Endothelial cell of umbilical vein (primary cell): ENCODE measurements around the gene TREX2. TPM values are rescaled to one million over a fixed set of nuclear protein-coding genes. Genes with fewer than 3 reads are reported as not detected.

ENCODE experiments used
- BruUV-seq: library from RNA; stranded (reverse); fragments of 400-500 nt; replicated peaks from 2 replicates; lab custom pipeline; 2021; lab: Mats Ljungman, UMichigan
- CTCF ChIA-PET: fragments of 300-600, 350-600 bp; sonication (Branson Sonifier 250); formaldehyde crosslinking; loops from one replicate; lab custom pipeline; 2021; ENCODE audit warnings: antibody characterized with exemption, inconsistent platforms; lab: Charles Lee
- POLR2A ChIA-PET: fragments of 300-600, 350-600 bp; sonication (Branson Sonifier 250); formaldehyde crosslinking; loops from one replicate; lab custom pipeline; 2021; ENCODE audit warnings: antibody characterized with exemption, inconsistent platforms; lab: Charles Lee
- DNase-seq: peaks from one replicate; pipeline ENCODE4 v3.0.0-alpha.2; 2011; ENCODE audit warnings: low read depth, low spot score
- FAIRE-seq: peaks from 2 replicates; lab custom pipeline; 2011; peaks lifted over from hg19 to GRCh38; lab: Jason Lieb, UNC
- H2AFZ ChIP-seq: 2 replicates; pipeline ENCODE4 v1.6.0; 2012; ENCODE audit warnings: low read depth, low read length, control low read depth, inconsistent platforms
- H3K27ac ChIP-seq: 2 replicates; pipeline ENCODE4 v1.5.1; 2011; ENCODE audit warnings: low read depth, mild to moderate bottlenecking, control low read depth, low read length, moderate library complexity; ENCODE audit not compliant: insufficient read depth
- H3K27me3 ChIP-seq, 2 experiments: 2 replicates each; pipeline versions ENCODE4 v1.6.0 to v1.6.1; 2011; ENCODE audit warnings: low read length in 2 of 2, mixed read lengths in 1 of 2; ENCODE audit not compliant: control insufficient read depth in 2 of 2, insufficient read depth in 2 of 2
- H3K36me3 ChIP-seq, 2 experiments: 2 replicates in 1 of 2; 3 replicates in 1 of 2; pipeline ENCODE4 v1.5.1; 2011; ENCODE audit warnings: low read length in 2 of 2, mild to moderate bottlenecking in 1 of 2, moderate library complexity in 1 of 2; ENCODE audit not compliant: control insufficient read depth in 2 of 2, insufficient read depth in 2 of 2; ENCODE audit errors: extremely low read depth in 1 of 2
- H3K4me1 ChIP-seq: 3 replicates; pipeline ENCODE4 v1.5.1; 2011; ENCODE audit warnings: mild to moderate bottlenecking, low read length; ENCODE audit not compliant: control insufficient read depth, insufficient read depth; ENCODE audit errors: extremely low read depth
- H3K4me2 ChIP-seq: 2 replicates; pipeline ENCODE4 v1.6.1; 2011; ENCODE audit warnings: low read length, control low read depth, mixed read lengths; ENCODE audit not compliant: insufficient read depth
- H3K4me3 ChIP-seq, 3 experiments: fragments of 200-600 bp in 1 of 3; sonication (generic), shearing (Covaris generic) in 1 of 3; replicated peaks in 1 of 3; 2 replicates each; pipeline ENCODE4 v1.5.1; 2011 to 2016; ENCODE audit warnings: control low read depth in 3 of 3, low read length in 3 of 3, mild to moderate bottlenecking in 2 of 3, inconsistent platforms in 1 of 3, low read depth in 1 of 3, moderate library complexity in 1 of 3; ENCODE audit not compliant: insufficient read depth in 1 of 3
- H3K79me2 ChIP-seq: 2 replicates; pipeline ENCODE4 v1.6.0; 2012; ENCODE audit warnings: low read length, inconsistent platforms; ENCODE audit not compliant: control insufficient read depth, insufficient read depth
- H3K9ac ChIP-seq: replicated peaks from 2 replicates; pipeline ENCODE3; 2011; ENCODE audit warnings: low read length, control low read depth; ENCODE audit not compliant: insufficient read depth; ENCODE audit errors: extremely low read depth
- H3K9me1 ChIP-seq: replicated peaks from 3 replicates; pipeline ENCODE4 v1.6.0; 2011; ENCODE audit warnings: mild to moderate bottlenecking, low read length; ENCODE audit not compliant: control insufficient read depth, insufficient read depth; ENCODE audit errors: extremely low read depth
- H3K9me3 ChIP-seq: replicated peaks from 2 replicates; pipeline ENCODE4 v1.5.1; 2012; ENCODE audit warnings: low read length, inconsistent platforms; ENCODE audit not compliant: control insufficient read depth, insufficient read depth
- H4K20me1 ChIP-seq: replicated peaks from 2 replicates; pipeline ENCODE3; 2011; ENCODE audit warnings: mild to moderate bottlenecking, low read length; ENCODE audit not compliant: control insufficient read depth, insufficient read depth; ENCODE audit errors: extremely low read depth
- CTCF ChIP-seq, 2 donors: IDR thresholded peaks; 1 replicate in 1 of 2; 2 replicates in 1 of 2; pipeline ENCODE4 v1.5.1; 2011; ENCODE audit warnings: low read length in 2 of 2, mild to moderate bottlenecking in 2 of 2, moderate library complexity in 2 of 2, control low read depth in 1 of 2, inconsistent platforms in 1 of 2, low read depth in 1 of 2; ENCODE audit not compliant: insufficient read depth in 1 of 2; ENCODE audit errors: extremely low read depth in 1 of 2
- FOS ChIP-seq: IDR thresholded peaks from 2 replicates; pipeline ENCODE4 v1.6.1; 2011; ENCODE audit warnings: mild to moderate bottlenecking, low read length, moderate library complexity, borderline replicate concordance; ENCODE audit not compliant: insufficient read depth
- GATA2 ChIP-seq: IDR thresholded peaks from 2 replicates; pipeline ENCODE4 v1.7.0; 2011; ENCODE audit warnings: low read depth, mild to moderate bottlenecking, moderate library complexity, mixed read lengths, low read length; ENCODE audit not compliant: insufficient read length, insufficient read depth
- JUN ChIP-seq: IDR thresholded peaks from 2 replicates; pipeline ENCODE4 v1.6.1; 2011; ENCODE audit warnings: borderline replicate concordance, low read depth; ENCODE audit not compliant: insufficient read length, insufficient read depth
- POLR2AphosphoS5 ChIP-seq: IDR thresholded peaks from 2 replicates; pipeline ENCODE4 v1.6.1; 2012; ENCODE audit warnings: low read depth, mild to moderate bottlenecking, control low read depth, low read length, moderate library complexity; ENCODE audit not compliant: insufficient read depth
- dilution Hi-C: fragments of 300-500 bp; cut with MboI; formaldehyde crosslinking; loops from one replicate; pipeline ENCODE4 v1.15.0; 2019; ENCODE audit warnings: low sequenced_read_pairs; ENCODE audit not compliant: extremely low pct_ligation_motif_present
- intact Hi-C: fragments of 100-400 bp; cut with micrococcal nuclease; formaldehyde crosslinking; loops from one replicate; pipeline ENCODE4 v1.10.0; 2022
- polyA plus RNA-seq, 4 experiments: library from polyadenylated mRNA; depleted of rRNA in 3 of 4; stranded (reverse) in 3 of 4; unstranded in 1 of 4; fragments of >200 nt; gene quantifications; 2 replicates each; pipeline versions ENCODE4 v1.2.1 to v1.2.3, GENCODE V29; 2011 to 2012; ENCODE audit warnings: missing spikeins in 1 of 4
- total RNA-seq: library from RNA; stranded (reverse); gene quantifications from 2 replicates; pipeline ENCODE4 v1.2.3, GENCODE V29; 2021

Gene TREX2
- total and polyA plus RNA-seq, 2 donors (not counting 3 experiments of a cell fraction or from before 2014, with no cell fraction given): 0.82 to 0.99 TPM

GRCh38 chrX:153411988-153412574, 33.8 kb downstream of the TREX2 start:
- FAIRE-seq (no peak), DNase-seq (no peak)
- no TSS peak for BruUV-seq
- Histone ChIP-seq H4K20me1 (no peaks in the 10 kb centered on the region), H3K9me1 (no peaks in the 10 kb centered on the region), H3K27ac (no peak overlapping the region), H3K9me3 (no peaks in the 10 kb centered on the region), H3K27me3 (no peaks in the 10 kb centered on the region), H3K4me1 (peaks cover 6% of the 10 kb centered on the region), H3K36me3 (no peaks in the 10 kb centered on the region), H3K4me2 (peak overlapping the region; percentile 36), H3K4me3 (peak overlapping the region; percentile 36 to 43 (median 37)), H3K79me2 (no peaks in the 10 kb centered on the region), H3K9ac (peak overlapping the region; percentile 9), H2AFZ (peak overlapping the region; percentile 71)
- CTCF ChIA-PET: no interaction called here
- no peak for TF ChIP-seq CTCF (IDR thresholded peaks at IDR 0.05; ENCODE audit: extremely low read depth in 1 of 2, insufficient read depth in 1 of 2, low read depth in 1 of 2, low read length in 2 of 2)
- no peak for TF ChIP-seq JUN
- TF ChIP-seq GATA2: no peak
- no peak for TF ChIP-seq FOS
- no peak for TF ChIP-seq POLR2AphosphoS5
- intact Hi-C loops: no loop called here
- POLR2A ChIA-PET: interaction anchor here (0.6 kb wide), 1 partner anchor 101 kb away, joined by 3 read pairs; no protein-coding TSS in a partner anchor
- dilution Hi-C loops: no loop called here
